GM12878 (cell line): Measurements from ENCODE around the gene CHDH. TPM values are rescaled to one million over a fixed set of nuclear protein-coding genes. Genes with fewer than 3 reads are reported as not detected.

Experiments
- ATAC-seq: fragments of 200-7000 bp; cut with Tn5 transposase; 3 replicates; pipeline ENCODE4 v1.9.1; 2020; ENCODE audit warnings: mild to moderate bottlenecking, moderate library complexity
- BruUV-seq: library from RNA; stranded (reverse); fragments of 400-500 nt; replicated peaks from 2 replicates; lab custom pipeline; 2021; lab: Mats Ljungman, UMichigan
- CTCF ChIA-PET: fragments of 300-600 bp; sonication (Branson Sonifier 250); formaldehyde crosslinking; extraction: SDS; loops from one replicate; lab custom pipeline; 2021; ENCODE audit warnings: inconsistent platforms; lab: Yijun Ruan, JAX
- POLR2A ChIA-PET: fragments of 350-600 bp; formaldehyde crosslinking; extraction: SDS; loops from one replicate; lab custom pipeline; 2021; ENCODE audit warnings: inconsistent platforms; lab: Charles Lee
- RAD21 ChIA-PET: fragments of 300-600 bp; sonication (Branson Sonifier 250); formaldehyde crosslinking; loops from one replicate; lab custom pipeline; 2023; ENCODE audit warnings: antibody characterized with exemption; ENCODE audit not compliant: unreplicated experiment; lab: Charles Lee
- SMC1A ChIA-PET: fragments of 300-600 bp; sonication (Branson Sonifier 250); formaldehyde crosslinking; loops from one replicate; lab custom pipeline; 2023; ENCODE audit not compliant: unreplicated experiment, uncharacterized antibody; lab: Charles Lee
- DNase-seq: peaks from one replicate; pipeline ENCODE4 v3.0.0-alpha.2; 2011; ENCODE audit warnings: low read depth, low spot score
- FAIRE-seq: peaks from 3 replicates; lab custom pipeline; 2011; peaks lifted over from hg19 to GRCh38; lab: Jason Lieb, UNC
- H2AFZ ChIP-seq: 2 replicates; pipeline ENCODE4 v1.6.0; 2011; ENCODE audit warnings: low read depth, low read length, control low read depth; ENCODE audit not compliant: control insufficient read depth
- H3K27ac ChIP-seq: 2 replicates; pipeline ENCODE4 v1.5.1; 2011; ENCODE audit warnings: control low read depth; ENCODE audit not compliant: control insufficient read depth, insufficient read depth
- H3K27me3 ChIP-seq, 2 experiments: replicated peaks in 1 of 2; 2 replicates each; pipeline versions ENCODE4 v1.6.0 to v1.6.1; 2011; ENCODE audit warnings: low read length in 1 of 2; ENCODE audit not compliant: control insufficient read depth in 2 of 2, insufficient read depth in 2 of 2
- H3K36me3 ChIP-seq, 2 experiments: 2 replicates each; pipeline ENCODE4 v1.5.1; 2011; ENCODE audit warnings: low read length in 1 of 2; ENCODE audit not compliant: control insufficient read depth in 2 of 2, insufficient read depth in 2 of 2
- H3K4me1 ChIP-seq: 2 replicates; pipeline ENCODE4 v1.6.1; 2011; ENCODE audit warnings: mild to moderate bottlenecking, low read length, moderate library complexity, mixed read lengths; ENCODE audit not compliant: control insufficient read depth, insufficient read depth
- H3K4me2 ChIP-seq: 2 replicates; pipeline ENCODE4 v1.6.0; 2011; ENCODE audit warnings: control low read depth; ENCODE audit not compliant: control insufficient read depth, insufficient read depth
- H3K4me3 ChIP-seq: fragments of 200-600 bp; sonication (generic); 2 replicates; pipeline ENCODE4 v1.5.1; 2016
- H3K79me2 ChIP-seq: 2 replicates; pipeline ENCODE4 v1.6.0; 2011; ENCODE audit warnings: low read length; ENCODE audit not compliant: control insufficient read depth, insufficient read depth
- H3K9ac ChIP-seq: 2 replicates; pipeline ENCODE4 v1.8.0; 2011; ENCODE audit warnings: low read length, control low read depth, mixed read lengths; ENCODE audit not compliant: control insufficient read depth, insufficient read depth
- H3K9me3 ChIP-seq: replicated peaks from 3 replicates; pipeline ENCODE4 v1.5.1; 2011; ENCODE audit warnings: mild to moderate bottlenecking, low read length; ENCODE audit not compliant: control insufficient read depth, insufficient read depth
- H4K20me1 ChIP-seq: 2 replicates; pipeline ENCODE4 v1.6.0; 2011; ENCODE audit not compliant: control insufficient read depth, insufficient read depth
- CEBPB ChIP-seq, 2 experiments: fragments of 150-350 bp in 1 of 2; IDR thresholded peaks; 2 replicates each; pipeline ENCODE4 v1.6.1; 2012 to 2014; ENCODE audit warnings: low read depth in 2 of 2, low read length in 2 of 2, borderline replicate concordance in 1 of 2, inconsistent platforms in 1 of 2
- CUX1 ChIP-seq: IDR thresholded peaks from 2 replicates; pipeline ENCODE4 v1.6.1; 2012; ENCODE audit warnings: improper control_type of control experiment, low read depth, low read length; ENCODE audit not compliant: insufficient replicate concordance
- MTA3 ChIP-seq: IDR thresholded peaks from 2 replicates; pipeline ENCODE4 v1.6.1; 2012; ENCODE audit warnings: low read length, inconsistent platforms, borderline replicate concordance
- MXI1 ChIP-seq: fragments of 150-350 bp; IDR thresholded peaks from 2 replicates; pipeline ENCODE4 v1.6.1; 2011; ENCODE audit warnings: low read depth, mild to moderate bottlenecking, inconsistent platforms, low read length, improper control_type of control experiment
- NR2F1 ChIP-seq: fragments of 450-650 bp; conservative IDR thresholded peaks from 2 replicates; pipeline ENCODE4 v1.6.1; 2017; ENCODE audit warnings: mild to moderate bottlenecking
- POU2F2 ChIP-seq: IDR thresholded peaks from 3 replicates; pipeline ENCODE4 v1.6.1; 2011; ENCODE audit warnings: low read depth, mild to moderate bottlenecking, low read length, borderline replicate concordance
- WGBS: methylation state at CpG from one replicate; pipeline ENCODE4 v1.1.6; 2016; ENCODE audit warnings: low lambda C conversion rate; ENCODE audit not compliant: insufficient replicate concordance, insufficient coverage; ENCODE audit errors: missing lambda C conversion rate; 5-methylcytosine and 5-hydroxymethylcytosine counted together
- in situ Hi-C: fragments of 300-500 bp; cut with MboI; formaldehyde crosslinking; loops from 9 replicates; pipeline ENCODE4 v1.14.3; 2018; ENCODE audit warnings: mixed read lengths
- intact Hi-C: fragments of 100-400 bp; cut with micrococcal nuclease; formaldehyde crosslinking; loops from one replicate; pipeline ENCODE4 v1.14.2; 2022; ENCODE audit not compliant: unreplicated experiment
- polyA plus RNA-seq, 11 experiments: library from polyadenylated mRNA; depleted of rRNA in 4 of 11; unstranded in 6 of 11; stranded (reverse) in 5 of 11; fragments of >200 nt; fragmentation: Nextera tagmentation in 4 of 11; fragmentation: Illumina TruSeq in 1 of 11; extraction: Ambion mirVana in 4 of 11; extraction: Trizol in 1 of 11; gene quantifications; 1 replicate in 1 of 11; 2 replicates in 10 of 11; pipeline versions ENCODE4 v1.2.1 to v1.2.3, GENCODE V29; 2011 to 2016; ENCODE audit warnings: inconsistent platforms in 2 of 11, missing spikeins in 2 of 11, low read depth in 1 of 11
- total RNA-seq, 4 experiments: library from RNA; depleted of rRNA in 3 of 4; stranded (reverse); fragments of >200 nt in 3 of 4; fragmentation: Illumina TruSeq in 1 of 4; extraction: Trizol in 1 of 4; gene quantifications; 2 replicates each; pipeline versions ENCODE4 v1.2.1 to v1.2.3, GENCODE V29; 2013 to 2021

Gene CHDH
- total and polyA plus RNA-seq, 10 of the 15 experiments (the other 5 are each of a cell fraction or from before 2014, with no cell fraction given) = 0.95 to 8.3 (median 2.9) TPM

DNA sequence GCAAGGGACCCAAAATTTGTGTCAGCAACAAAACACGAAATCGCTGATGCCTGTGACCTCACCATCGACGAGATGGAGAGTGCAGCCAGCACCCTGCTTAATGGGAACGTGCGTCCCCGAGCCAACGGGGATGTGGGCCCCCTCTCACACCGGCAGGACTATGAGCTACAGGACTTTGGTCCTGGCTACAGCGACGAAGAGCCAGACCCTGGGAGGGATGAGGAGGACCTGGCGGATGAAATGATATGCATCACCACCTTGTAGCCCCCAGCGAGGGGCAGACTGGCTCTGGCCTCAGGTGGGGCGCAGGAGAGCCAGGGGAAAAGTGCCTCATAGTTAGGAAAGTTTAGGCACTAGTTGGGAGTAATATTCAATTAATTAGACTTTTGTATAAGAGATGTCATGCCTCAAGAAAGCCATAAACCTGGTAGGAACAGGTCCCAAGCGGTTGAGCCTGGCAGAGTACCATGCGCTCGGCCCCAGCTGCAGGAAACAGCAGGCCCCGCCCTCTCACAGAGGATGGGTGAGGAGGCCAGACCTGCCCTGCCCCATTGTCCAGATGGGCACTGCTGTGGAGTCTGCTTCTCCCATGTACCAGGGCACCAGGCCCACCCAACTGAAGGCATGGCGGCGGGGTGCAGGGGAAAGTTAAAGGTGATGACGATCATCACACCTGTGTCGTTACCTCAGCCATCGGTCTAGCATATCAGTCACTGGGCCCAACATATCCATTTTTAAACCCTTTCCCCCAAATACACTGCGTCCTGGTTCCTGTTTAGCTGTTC is 34.9 kb downstream of the CHDH start:
- no peaks in the 10 kb centered on the region for H4K20me1 ChIP-seq
- ChIA-PET CTCF (interaction anchor here (1.0 kb wide), 1 partner anchor 10 kb away, joined by 3 read pairs; no protein-coding TSS in a partner anchor), POLR2A (interaction anchor here (0.7 kb wide), 1 partner anchor 12 kb away, joined by 6 read pairs; no protein-coding TSS in a partner anchor), SMC1A (interaction anchor here (1.1 to 1.3 kb wide), 2 partner anchors 10 to 15 kb away, joined by 3 read pairs; no protein-coding TSS in a partner anchor), RAD21 (interaction anchor here (0.6 kb wide), 1 partner anchor 123 kb away, joined by 4 read pairs; no protein-coding TSS in a partner anchor)
- TF ChIP-seq CEBPB (IDR thresholded peaks at IDR 0.05; ENCODE audit: borderline replicate concordance in 1 of 2, low read depth in 2 of 2, low read length in 2 of 2) = no peak
- TF ChIP-seq MTA3 = no peak
- TF ChIP-seq POU2F2 = no peak
- TF ChIP-seq MXI1 = no peak
- TF ChIP-seq CUX1 = no peak
- no peak for TF ChIP-seq NR2F1
- FAIRE-seq (no peak), DNase-seq (no peak), ATAC-seq (no peak)
- no peak overlapping the region for H3K4me3 ChIP-seq
- no peak overlapping the region for H2AFZ ChIP-seq
- intact Hi-C loops = no loop called here
- no peaks in the 10 kb centered on the region for H3K36me3 ChIP-seq
- H3K9ac ChIP-seq = no peak overlapping the region
- no TSS peak for BruUV-seq
- H3K79me2 ChIP-seq = no peaks in the 10 kb centered on the region
- 59% methylated on average over 24 of the region's 24 CpGs for WGBS
- no peak overlapping the region for H3K4me2 ChIP-seq
- in situ Hi-C loops = no loop called here
- peaks cover 10% of the 10 kb centered on the region for H3K4me1 ChIP-seq
- no peak overlapping the region for H3K27ac ChIP-seq
- no peaks in the 10 kb centered on the region for H3K9me3 ChIP-seq
- H3K27me3 ChIP-seq = no peaks in the 10 kb centered on the region
